IgD-negative memory B cell (primary cell): ENCODE data around the gene PIWIL1. TPM values are rescaled to one million over a fixed set of nuclear protein-coding genes. Genes with fewer than 3 reads are reported as not detected.

ENCODE experiments used
- H3K27ac Mint-ChIP-seq, 3 donors: one replicate each; pipeline ENCODE4 v1.8.0; 2020 to 2022; ENCODE audit warnings: mild to moderate bottlenecking in 3 of 3, mixed read lengths in 3 of 3, moderate library complexity in 1 of 3
- H3K27me3 Mint-ChIP-seq: one replicate; pipeline ENCODE4 v1.8.0; 2021; ENCODE audit warnings: mixed read lengths
- H3K36me3 Mint-ChIP-seq: one replicate; pipeline ENCODE4 v1.8.0; 2020; ENCODE audit warnings: mild to moderate bottlenecking, mixed read lengths
- H3K4me1 Mint-ChIP-seq, 3 donors: one replicate each; pipeline ENCODE4 v1.8.0; 2020 to 2022; ENCODE audit warnings: mixed read lengths in 3 of 3, mild to moderate bottlenecking in 1 of 3
- H3K4me3 Mint-ChIP-seq, 4 donors: one replicate each; pipeline ENCODE4 v1.8.0; 2020 to 2022; ENCODE audit warnings: mild to moderate bottlenecking in 4 of 4, mixed read lengths in 4 of 4, moderate library complexity in 3 of 4
- H3K9me3 Mint-ChIP-seq, 3 donors: one replicate each; pipeline ENCODE4 v1.8.0; 2020 to 2021; ENCODE audit warnings: mixed read lengths in 3 of 3, mild to moderate bottlenecking in 1 of 3
- polyA plus RNA-seq: library from polyadenylated mRNA; unstranded; fragments of 300-500 nt; fragmentation: Illumina TruSeq; gene quantifications from one replicate; pipeline ENCODE4 v1.2.3, GENCODE V29; 2021

PIWIL1 gene
- polyA plus RNA-seq: not detected

- H3K36me3 Mint-ChIP-seq: no peaks in the 10 kb centered on the region
- H3K4me1 Mint-ChIP-seq: peaks cover 2 to 7% (median 4%) of the 10 kb centered on the region in 3 donors
- peaks cover 0 to 3% (median 0%) of the 10 kb centered on the region in 3 donors for H3K9me3 Mint-ChIP-seq
- H3K27me3 Mint-ChIP-seq: peaks cover 1% of the 10 kb centered on the region
- H3K4me3 Mint-ChIP-seq: no peak within 1 kb of the TSS
- H3K27ac Mint-ChIP-seq: peak within 1 kb of the TSS in 1 of 3 donors; percentile 63
These were observed at the start of gene PIWIL1 for GRCh38 chr12:130337488-130338303. PIWIL1 (plus strand) TSS chr12:130337887; CDS start chr12:130342592, 4,705 bp downstream.

GRCh38 chr12:130288206-130288605 is 49.5 kb upstream of the PIWIL1 start:
- Mint-ChIP-seq H3K36me3 (no peaks in the 10 kb centered on the region), H3K4me1 (no peaks in the 10 kb centered on the region)

GRCh38 chr12:130288691-130289090 is 49.0 kb upstream of the PIWIL1 start:
- Mint-ChIP-seq H3K36me3 (no peaks in the 10 kb centered on the region), H3K4me1 (no peaks in the 10 kb centered on the region), H3K27me3 (no peaks in the 10 kb centered on the region), H3K9me3 (peaks cover 2 to 7% (median 7%) of the 10 kb centered on the region in 3 donors), H3K4me3 (no peak overlapping the region), H3K27ac (no peak overlapping the region)

More at GRCh38 chr12:130288206-130288605, 49.5 kb upstream of the PIWIL1 start:
- Mint-ChIP-seq H3K27me3 (no peaks in the 10 kb centered on the region), H3K27ac (no peak overlapping the region), H3K4me3 (no peak overlapping the region), H3K9me3 (peaks cover 2 to 7% (median 7%) of the 10 kb centered on the region in 3 donors)

GRCh38 chr12:130290114-130290513 is 47.6 kb upstream of the PIWIL1 start:
- Mint-ChIP-seq H3K4me3 (no peak overlapping the region), H3K36me3 (no peaks in the 10 kb centered on the region), H3K27ac (no peak overlapping the region), H3K4me1 (no peaks in the 10 kb centered on the region), H3K27me3 (no peaks in the 10 kb centered on the region), H3K9me3 (peaks cover 2 to 7% (median 5%) of the 10 kb centered on the region in 3 donors)

- no peaks in the 10 kb centered on the region for H3K36me3 Mint-ChIP-seq
- H3K27ac Mint-ChIP-seq: no peak overlapping the region
- peaks cover 0 to 2% (median 0%) of the 10 kb centered on the region in 3 donors for H3K4me1 Mint-ChIP-seq
- H3K27me3 Mint-ChIP-seq: no peaks in the 10 kb centered on the region
- peaks cover 6 to 13% (median 7%) of the 10 kb centered on the region in 3 donors for H3K9me3 Mint-ChIP-seq
- no peak overlapping the region for H3K4me3 Mint-ChIP-seq
These were observed 39.2 kb upstream of the PIWIL1 start for GRCh38 chr12:130298322-130299021.

- H3K27me3 Mint-ChIP-seq: no peaks in the 10 kb centered on the region
These were observed 38.1 kb upstream of the PIWIL1 start for GRCh38 chr12:130299574-130299973.

GRCh38 chr12:130300090-130300489 is 37.6 kb upstream of the PIWIL1 start:
- H3K4me3 Mint-ChIP-seq: no peak overlapping the region
- H3K36me3 Mint-ChIP-seq: no peaks in the 10 kb centered on the region
- no peaks in the 10 kb centered on the region for H3K27me3 Mint-ChIP-seq
- peaks cover 0 to 2% (median 0%) of the 10 kb centered on the region in 3 donors for H3K4me1 Mint-ChIP-seq
- no peak overlapping the region for H3K27ac Mint-ChIP-seq
- peaks cover 6 to 13% (median 7%) of the 10 kb centered on the region in 3 donors for H3K9me3 Mint-ChIP-seq

More at GRCh38 chr12:130299574-130299973, 38.1 kb upstream of the PIWIL1 start:
- Mint-ChIP-seq H3K4me1 (peaks cover 0 to 2% (median 0%) of the 10 kb centered on the region in 3 donors), H3K4me3 (no peak overlapping the region), H3K9me3 (peaks cover 6 to 13% (median 7%) of the 10 kb centered on the region in 3 donors), H3K27ac (no peak overlapping the region), H3K36me3 (no peaks in the 10 kb centered on the region)

GRCh38 chr12:130300737-130301535 is 36.8 kb upstream of the PIWIL1 start:
- Mint-ChIP-seq H3K9me3 (peaks cover 6 to 13% (median 7%) of the 10 kb centered on the region in 3 donors), H3K27me3 (no peaks in the 10 kb centered on the region), H3K4me1 (peaks cover 0 to 2% (median 0%) of the 10 kb centered on the region in 3 donors), H3K27ac (no peak overlapping the region), H3K36me3 (no peaks in the 10 kb centered on the region), H3K4me3 (no peak overlapping the region)

- H3K4me3 Mint-ChIP-seq: no peak overlapping the region
- H3K4me1 Mint-ChIP-seq: peaks cover 0 to 2% (median 0%) of the 10 kb centered on the region in 3 donors
- H3K27ac Mint-ChIP-seq: no peak overlapping the region
- H3K9me3 Mint-ChIP-seq: peaks cover 6 to 13% (median 7%) of the 10 kb centered on the region in 3 donors
- H3K27me3 Mint-ChIP-seq: no peaks in the 10 kb centered on the region
- no peaks in the 10 kb centered on the region for H3K36me3 Mint-ChIP-seq
These were observed 36.1 kb upstream of the PIWIL1 start for GRCh38 chr12:130301559-130301958.

GRCh38 chr12:130303781-130304180 is 33.9 kb upstream of the PIWIL1 start:
- peaks cover 0 to 2% (median 0%) of the 10 kb centered on the region in 3 donors for H3K4me1 Mint-ChIP-seq
- H3K9me3 Mint-ChIP-seq: peaks cover under 1 to 6% (median 2%) of the 10 kb centered on the region in 3 donors
- H3K4me3 Mint-ChIP-seq: no peak overlapping the region
- H3K27me3 Mint-ChIP-seq: peaks cover 4% of the 10 kb centered on the region
- H3K27ac Mint-ChIP-seq: no peak overlapping the region
- H3K36me3 Mint-ChIP-seq: no peaks in the 10 kb centered on the region

GRCh38 chr12:130307859-130308258 is 29.8 kb upstream of the PIWIL1 start:
- H3K27ac Mint-ChIP-seq: no peak overlapping the region
- peaks cover 1% of the 10 kb centered on the region for H3K36me3 Mint-ChIP-seq
- H3K4me3 Mint-ChIP-seq: no peak overlapping the region
- peaks cover 4% of the 10 kb centered on the region for H3K27me3 Mint-ChIP-seq
- H3K9me3 Mint-ChIP-seq: peaks cover 0 to 1% (median 0%) of the 10 kb centered on the region in 3 donors
- no peaks in the 10 kb centered on the region for H3K4me1 Mint-ChIP-seq

- Mint-ChIP-seq H3K4me1 (no peaks in the 10 kb centered on the region), H3K27ac (no peak overlapping the region), H3K36me3 (peaks cover 1% of the 10 kb centered on the region), H3K9me3 (peaks cover 0 to 1% (median 0%) of the 10 kb centered on the region in 3 donors), H3K27me3 (peaks cover 4% of the 10 kb centered on the region), H3K4me3 (no peak overlapping the region)
These were observed 29.3 kb upstream of the PIWIL1 start for GRCh38 chr12:130308393-130308792.

GRCh38 chr12:130316251-130316650 is 21.4 kb upstream of the PIWIL1 start:
- Mint-ChIP-seq H3K4me3 (no peak overlapping the region), H3K9me3 (peaks cover 3 to 6% (median 4%) of the 10 kb centered on the region in 3 donors), H3K4me1 (no peaks in the 10 kb centered on the region), H3K27me3 (no peaks in the 10 kb centered on the region), H3K36me3 (no peaks in the 10 kb centered on the region), H3K27ac (no peak overlapping the region)

- Mint-ChIP-seq H3K9me3 (peaks cover 0 to 6% (median 4%) of the 10 kb centered on the region in 3 donors), H3K4me1 (no peaks in the 10 kb centered on the region), H3K27me3 (no peaks in the 10 kb centered on the region), H3K4me3 (no peak overlapping the region), H3K36me3 (no peaks in the 10 kb centered on the region), H3K27ac (no peak overlapping the region)
These were observed 17.2 kb upstream of the PIWIL1 start for GRCh38 chr12:130320536-130320935.
